Measurements from ENCODE around the gene TCF12. TPM values are rescaled to one million over a fixed set of nuclear protein-coding genes. Genes with fewer than 3 reads are reported as not detected.
A peak's percentile ranks its signal among the peaks of the same experiment; 100 is the strongest.

Gene TCF12
- total RNA-seq, 2 donors from 2014 or later, result 91.8 to 107 TPM

GRCh38 chr15:56887782-56888438 lies 30.5 kb upstream of the TCF12 start:
- H3K27me3 ChIP-seq (replicated peaks; ENCODE audit: insufficient read depth), result no peaks in the 10 kb centered on the region
- no peak for ATAC-seq (ENCODE audit: insufficient number of reproducible peaks, low FRiP score, low read depth)
- peak overlapping the region; percentile 89 for H3K4me3 ChIP-seq
- DNase-seq (ENCODE audit: low spot score), result no peak
- peaks cover 12 to 21% of the 10 kb centered on the region in 2 donors for H3K4me1 ChIP-seq (ENCODE audit: control insufficient read depth in 1 of 2, low read depth in 2 of 2)
- no peak for TF ChIP-seq CTCF (IDR thresholded peaks at IDR 0.05)
- no peaks in the 10 kb centered on the region for H3K36me3 ChIP-seq
- no peaks in the 10 kb centered on the region for H3K9me3 ChIP-seq
- peak overlapping the region; percentile 97 to 98 for H3K27ac ChIP-seq

- H3K27ac ChIP-seq, result no peak overlapping the region
- H3K4me3 ChIP-seq, result no peak overlapping the region
- no peaks in the 10 kb centered on the region for H3K27me3 ChIP-seq (replicated peaks; ENCODE audit: insufficient read depth)
- DNase-seq (ENCODE audit: low spot score), result no peak
- no peaks in the 10 kb centered on the region for H3K9me3 ChIP-seq
- H3K36me3 ChIP-seq, result no peaks in the 10 kb centered on the region
- TF ChIP-seq CTCF (IDR thresholded peaks at IDR 0.05), result no peak
- ATAC-seq (ENCODE audit: insufficient number of reproducible peaks, low FRiP score, low read depth), result no peak
- peaks cover 12 to 21% of the 10 kb centered on the region in 2 donors for H3K4me1 ChIP-seq (ENCODE audit: control insufficient read depth in 1 of 2, low read depth in 2 of 2)
Observed at GRCh38 chr15:56890038-56890437, 28.4 kb upstream of the TCF12 start.

- peaks cover 7 to 14% of the 10 kb centered on the region in 2 donors for H3K4me1 ChIP-seq (ENCODE audit: control insufficient read depth in 1 of 2, low read depth in 2 of 2)
- H3K4me3 ChIP-seq, result no peak overlapping the region
- no peak for DNase-seq (ENCODE audit: low spot score)
- no peak for ATAC-seq (ENCODE audit: insufficient number of reproducible peaks, low FRiP score, low read depth)
- H3K9me3 ChIP-seq, result no peaks in the 10 kb centered on the region
- no peak overlapping the region for H3K27ac ChIP-seq
- TF ChIP-seq CTCF (IDR thresholded peaks at IDR 0.05), result no peak
- no peaks in the 10 kb centered on the region for H3K36me3 ChIP-seq
- H3K27me3 ChIP-seq (replicated peaks; ENCODE audit: insufficient read depth), result no peaks in the 10 kb centered on the region
Observed at GRCh38 chr15:56891852-56892440, 26.5 kb upstream of the TCF12 start.

GRCh38 chr15:56892659-56893363 lies 25.6 kb upstream of the TCF12 start:
- no peak for ATAC-seq (ENCODE audit: insufficient number of reproducible peaks, low FRiP score, low read depth)
- no peak for TF ChIP-seq CTCF (IDR thresholded peaks at IDR 0.05)
- peaks cover 5 to 10% of the 10 kb centered on the region in 2 donors for H3K4me1 ChIP-seq (ENCODE audit: control insufficient read depth in 1 of 2, low read depth in 2 of 2)
- no peak for DNase-seq (ENCODE audit: low spot score)
- H3K36me3 ChIP-seq, result no peaks in the 10 kb centered on the region
- no peaks in the 10 kb centered on the region for H3K9me3 ChIP-seq
- no peak overlapping the region for H3K27ac ChIP-seq
- H3K4me3 ChIP-seq, result no peak overlapping the region
- no peaks in the 10 kb centered on the region for H3K27me3 ChIP-seq (replicated peaks; ENCODE audit: insufficient read depth)

GRCh38 chr15:56893364-56893678 lies 25.1 kb upstream of the TCF12 start:
- H3K4me3 ChIP-seq, result no peak overlapping the region
- no peaks in the 10 kb centered on the region for H3K9me3 ChIP-seq
- no peak for TF ChIP-seq CTCF (IDR thresholded peaks at IDR 0.05)
- DNase-seq (ENCODE audit: low spot score) (no peak), ATAC-seq (ENCODE audit: insufficient number of reproducible peaks, low FRiP score, low read depth) (no peak)
- peaks cover under 1 to 5% of the 10 kb centered on the region in 2 donors for H3K4me1 ChIP-seq (ENCODE audit: control insufficient read depth in 1 of 2, low read depth in 2 of 2)
- H3K36me3 ChIP-seq, result no peaks in the 10 kb centered on the region
- no peak overlapping the region for H3K27ac ChIP-seq
- no peaks in the 10 kb centered on the region for H3K27me3 ChIP-seq (replicated peaks; ENCODE audit: insufficient read depth)
